ENCODE measurements around the gene CDK18. TPM values are rescaled to one million over a fixed set of nuclear protein-coding genes. Genes with fewer than 3 reads are reported as not detected.
"Not testable (repeated sequence)": the region's sequence is repeated elsewhere in the genome, so short reads cannot be mapped to it uniquely, and the experiment has no call there.

The CDK18 gene
- total and polyA plus RNA-seq, 2 donors: 1.8 to 5.4 TPM

GRCh38 chr1:205477759-205478247, 26.7 kb upstream of the CDK18 start:
- Histone ChIP-seq H3K9me3 (ENCODE audit: control insufficient read depth in 2 of 2, insufficient read depth in 1 of 2, low read length in 1 of 2) (peaks cover 0 to 2% of the 10 kb centered on the region in 2 donors), H3K27ac (ENCODE audit: low read depth in 1 of 2, low read length in 1 of 2) (no peak overlapping the region), H3K27me3 (ENCODE audit: control insufficient read depth in 2 of 2, insufficient read depth in 1 of 2, low read length in 1 of 2) (peaks cover 10 to 37% of the 10 kb centered on the region in 2 donors), H3K4me1 (ENCODE audit: control insufficient read depth in 2 of 2, insufficient read depth in 2 of 2, low read length in 2 of 2) (peaks cover 0 to 10% of the 10 kb centered on the region in 2 donors), H3K4me3 (ENCODE audit: low read length in 2 of 2) (no peak overlapping the region), H3K36me3 (ENCODE audit: control insufficient read depth in 2 of 2, insufficient read depth in 2 of 2, low read length in 1 of 2) (no peaks in the 10 kb centered on the region)
- no peak for DNase-seq (ENCODE audit: low read depth in 6 of 9, low spot score in 9 of 9)
- 90% methylated on average over 12 of the region's 12 CpGs for WGBS

DNA sequence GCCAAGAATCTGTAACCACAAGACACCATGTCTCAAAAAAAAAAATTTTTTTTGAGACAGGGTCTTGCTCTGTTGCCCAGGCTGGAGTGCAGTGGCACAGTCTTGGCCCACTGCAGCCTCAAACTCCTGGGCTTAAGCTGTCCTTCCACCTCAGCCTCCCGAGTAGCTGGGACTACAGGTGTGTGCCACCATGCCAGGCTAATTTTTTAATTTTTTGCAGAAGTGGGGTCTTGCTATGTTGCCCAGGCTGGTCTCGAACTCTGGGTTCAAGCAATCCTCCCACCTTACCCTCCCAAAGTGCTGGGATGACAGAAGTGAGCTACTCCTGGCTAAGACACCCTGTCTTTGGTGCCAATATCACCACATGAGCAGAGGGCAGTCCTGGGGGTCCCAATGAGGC, 25.5 kb upstream of the CDK18 start:
- H3K27ac ChIP-seq (ENCODE audit: low read depth in 1 of 2, low read length in 1 of 2): not testable (repeated sequence)
- H3K27me3 ChIP-seq (ENCODE audit: control insufficient read depth in 2 of 2, insufficient read depth in 1 of 2, low read length in 1 of 2): peaks cover 12 to 43% of the 10 kb centered on the region in 2 donors
- WGBS: 90% methylated on average over 2 of the region's 2 CpGs

GRCh38 chr1:205480349-205480985, 24.0 kb upstream of the CDK18 start:
- peak in 1 of 9 donors; percentile 23 for DNase-seq (ENCODE audit: low read depth in 6 of 9, low spot score in 9 of 9)
- H3K9me3 ChIP-seq (ENCODE audit: control insufficient read depth in 2 of 2, insufficient read depth in 1 of 2, low read length in 1 of 2): no peaks in the 10 kb centered on the region
- no peaks in the 10 kb centered on the region for H3K36me3 ChIP-seq (ENCODE audit: control insufficient read depth in 2 of 2, insufficient read depth in 2 of 2, low read length in 1 of 2)
- peaks cover 0 to 13% of the 10 kb centered on the region in 2 donors for H3K4me1 ChIP-seq (ENCODE audit: control insufficient read depth in 2 of 2, insufficient read depth in 2 of 2, low read length in 2 of 2)
- 57% methylated on average over 17 of the region's 17 CpGs for WGBS
- no peak overlapping the region for H3K4me3 ChIP-seq (ENCODE audit: low read length in 2 of 2)
- no peak overlapping the region for H3K27ac ChIP-seq (ENCODE audit: low read depth in 1 of 2, low read length in 1 of 2)
- peaks cover 12 to 54% of the 10 kb centered on the region in 2 donors for H3K27me3 ChIP-seq (ENCODE audit: control insufficient read depth in 2 of 2, insufficient read depth in 1 of 2, low read length in 1 of 2)

More for the DNA sequence above, 25.5 kb upstream of the CDK18 start:
- not testable (repeated sequence) for H3K9me3 ChIP-seq (ENCODE audit: control insufficient read depth in 2 of 2, insufficient read depth in 1 of 2, low read length in 1 of 2); H3K4me3 ChIP-seq (ENCODE audit: low read length in 2 of 2); H3K36me3 ChIP-seq (ENCODE audit: control insufficient read depth in 2 of 2, insufficient read depth in 2 of 2, low read length in 1 of 2); H3K4me1 ChIP-seq (ENCODE audit: control insufficient read depth in 2 of 2, insufficient read depth in 2 of 2, low read length in 2 of 2); DNase-seq (ENCODE audit: low read depth in 6 of 9, low spot score in 9 of 9)

DNA sequence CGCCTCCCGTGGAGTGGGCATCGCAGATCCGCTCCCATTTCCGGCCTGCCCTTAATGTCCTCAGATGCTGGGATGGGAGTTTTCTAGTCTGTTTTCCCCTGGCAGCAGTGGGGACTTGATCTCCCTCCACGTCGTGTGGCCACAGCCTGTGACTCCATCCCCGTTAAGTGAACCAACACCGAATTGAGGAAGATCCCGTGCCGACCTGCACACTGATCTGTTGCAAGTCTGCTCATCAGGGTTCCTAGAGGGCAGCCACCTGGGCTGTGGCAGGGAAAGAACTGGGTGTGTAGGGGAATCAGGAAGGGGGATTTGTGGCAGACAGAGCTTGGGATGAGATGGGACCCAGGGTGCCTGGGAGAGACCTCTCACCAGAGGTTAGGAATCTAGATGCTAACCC, 23.3 kb upstream of the CDK18 start:
- Histone ChIP-seq H3K4me3 (ENCODE audit: low read length in 2 of 2) (no peak overlapping the region), H3K27me3 (ENCODE audit: control insufficient read depth in 2 of 2, insufficient read depth in 1 of 2, low read length in 1 of 2) (peaks cover 12 to 57% of the 10 kb centered on the region in 2 donors), H3K36me3 (ENCODE audit: control insufficient read depth in 2 of 2, insufficient read depth in 2 of 2, low read length in 1 of 2) (no peaks in the 10 kb centered on the region), H3K4me1 (ENCODE audit: control insufficient read depth in 2 of 2, insufficient read depth in 2 of 2, low read length in 2 of 2) (peaks cover 0 to 16% of the 10 kb centered on the region in 2 donors), H3K9me3 (ENCODE audit: control insufficient read depth in 2 of 2, insufficient read depth in 1 of 2, low read length in 1 of 2) (no peaks in the 10 kb centered on the region), H3K27ac (ENCODE audit: low read depth in 1 of 2, low read length in 1 of 2) (peak overlapping the region in 1 of 2 donors; percentile 43)
- 53% methylated on average over 11 of the region's 11 CpGs for WGBS
- no peak for DNase-seq (ENCODE audit: low read depth in 6 of 9, low spot score in 9 of 9)

- DNase-seq (ENCODE audit: low read depth in 6 of 9, low spot score in 9 of 9): no peak
Observed at GRCh38 chr1:205481629-205482151, 22.8 kb upstream of the CDK18 start.

DNA sequence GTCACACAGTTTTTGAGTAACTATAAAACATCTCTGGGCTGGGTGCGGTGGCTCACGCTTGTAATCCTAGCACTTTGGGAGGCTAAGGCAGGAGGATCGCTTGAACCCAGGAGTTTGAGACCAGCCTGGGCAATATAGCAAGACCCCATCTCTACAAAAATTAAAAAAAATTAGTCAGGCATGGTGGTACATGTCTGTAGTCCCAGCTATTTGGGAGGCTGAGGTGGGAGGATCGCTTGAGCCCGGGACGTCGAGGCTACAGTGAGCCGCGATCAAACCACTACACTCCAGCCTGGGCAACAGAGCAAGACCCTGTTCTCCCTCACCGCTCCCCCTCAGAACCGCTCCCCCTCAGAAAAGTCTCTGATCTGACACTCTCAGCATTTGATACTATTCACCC, 21.9 kb upstream of the CDK18 start:
- not testable (repeated sequence) for DNase-seq (ENCODE audit: low read depth in 6 of 9, low spot score in 9 of 9); H3K9me3 ChIP-seq (ENCODE audit: control insufficient read depth in 2 of 2, insufficient read depth in 1 of 2, low read length in 1 of 2); H3K36me3 ChIP-seq (ENCODE audit: control insufficient read depth in 2 of 2, insufficient read depth in 2 of 2, low read length in 1 of 2); H3K27ac ChIP-seq (ENCODE audit: low read depth in 1 of 2, low read length in 1 of 2); H3K4me3 ChIP-seq (ENCODE audit: low read length in 2 of 2)
- 98% methylated on average over 11 of the region's 11 CpGs for WGBS
- peaks cover 0 to 16% of the 10 kb centered on the region in 2 donors for H3K4me1 ChIP-seq (ENCODE audit: control insufficient read depth in 2 of 2, insufficient read depth in 2 of 2, low read length in 2 of 2)
- peaks cover 11 to 54% of the 10 kb centered on the region in 2 donors for H3K27me3 ChIP-seq (ENCODE audit: control insufficient read depth in 2 of 2, insufficient read depth in 1 of 2, low read length in 1 of 2)

More at GRCh38 chr1:205481629-205482151, 22.8 kb upstream of the CDK18 start:
- H3K9me3 ChIP-seq (ENCODE audit: control insufficient read depth in 2 of 2, insufficient read depth in 1 of 2, low read length in 1 of 2): no peaks in the 10 kb centered on the region
- peaks cover 0 to 16% of the 10 kb centered on the region in 2 donors for H3K4me1 ChIP-seq (ENCODE audit: control insufficient read depth in 2 of 2, insufficient read depth in 2 of 2, low read length in 2 of 2)
- H3K27me3 ChIP-seq (ENCODE audit: control insufficient read depth in 2 of 2, insufficient read depth in 1 of 2, low read length in 1 of 2): peaks cover 12 to 55% of the 10 kb centered on the region in 2 donors
- H3K36me3 ChIP-seq (ENCODE audit: control insufficient read depth in 2 of 2, insufficient read depth in 2 of 2, low read length in 1 of 2): no peaks in the 10 kb centered on the region
- H3K27ac ChIP-seq (ENCODE audit: low read depth in 1 of 2, low read length in 1 of 2): no peak overlapping the region
- 46% methylated on average over 15 of the region's 15 CpGs for WGBS
- no peak overlapping the region for H3K4me3 ChIP-seq (ENCODE audit: low read length in 2 of 2)

- WGBS: 59% methylated on average over 2 of the region's 2 CpGs
- no peaks in the 10 kb centered on the region for H3K36me3 ChIP-seq (ENCODE audit: control insufficient read depth in 2 of 2, insufficient read depth in 2 of 2, low read length in 1 of 2)
- peaks cover 0 to 16% of the 10 kb centered on the region in 2 donors for H3K4me1 ChIP-seq (ENCODE audit: control insufficient read depth in 2 of 2, insufficient read depth in 2 of 2, low read length in 2 of 2)
- H3K27me3 ChIP-seq (ENCODE audit: control insufficient read depth in 2 of 2, insufficient read depth in 1 of 2, low read length in 1 of 2): peaks cover 11 to 56% of the 10 kb centered on the region in 2 donors
- no peak for DNase-seq (ENCODE audit: low read depth in 6 of 9, low spot score in 9 of 9)
- no peaks in the 10 kb centered on the region for H3K9me3 ChIP-seq (ENCODE audit: control insufficient read depth in 2 of 2, insufficient read depth in 1 of 2, low read length in 1 of 2)
- no peak overlapping the region for H3K4me3 ChIP-seq (ENCODE audit: low read length in 2 of 2)
- no peak overlapping the region for H3K27ac ChIP-seq (ENCODE audit: low read depth in 1 of 2, low read length in 1 of 2)
Observed at GRCh38 chr1:205483372-205483771, 21.1 kb upstream of the CDK18 start.

- Histone ChIP-seq H3K27me3 (ENCODE audit: control insufficient read depth in 2 of 2, insufficient read depth in 1 of 2, low read length in 1 of 2) (peaks cover 12 to 67% of the 10 kb centered on the region in 2 donors), H3K9me3 (ENCODE audit: control insufficient read depth in 2 of 2, insufficient read depth in 1 of 2, low read length in 1 of 2) (no peaks in the 10 kb centered on the region), H3K4me1 (ENCODE audit: control insufficient read depth in 2 of 2, insufficient read depth in 2 of 2, low read length in 2 of 2) (peaks cover 0 to 14% of the 10 kb centered on the region in 2 donors), H3K36me3 (ENCODE audit: control insufficient read depth in 2 of 2, insufficient read depth in 2 of 2, low read length in 1 of 2) (no peaks in the 10 kb centered on the region), H3K4me3 (ENCODE audit: low read length in 2 of 2) (no peak overlapping the region), H3K27ac (ENCODE audit: low read depth in 1 of 2, low read length in 1 of 2) (no peak overlapping the region)
- DNase-seq (ENCODE audit: low read depth in 6 of 9, low spot score in 9 of 9): peak; percentile 38 to 83 (median 52)
- WGBS: 30% methylated on average over 13 of the region's 13 CpGs
Observed at GRCh38 chr1:205484985-205485967, 19.2 kb upstream of the CDK18 start.

All from thymus (tissue), 11 donors.